ENCODE data around the gene HPX. TPM values are rescaled to one million over a fixed set of nuclear protein-coding genes. Genes with fewer than 3 reads are reported as not detected.

Gene HPX
- total and polyA plus RNA-seq, 4 donors, result 2,251 to 9,224 (median 5,760) TPM

- TF ChIP-seq GABPA (IDR thresholded peaks at IDR 0.05 in 1 of 2, conservative IDR thresholded peaks at IDR 0.05 in 1 of 2) (no peak), YY1 (IDR thresholded peaks at IDR 0.05) (no peak), SP1 (IDR thresholded peaks at IDR 0.05) (no peak), NR2F2 (IDR thresholded peaks at IDR 0.05) (no peak), JUND (IDR thresholded peaks at IDR 0.05) (no peak), HNF4G (IDR thresholded peaks at IDR 0.05) (no peak), RXRA (IDR thresholded peaks at IDR 0.05) (no peak), EGR1 (IDR thresholded peaks at IDR 0.05; ENCODE audit: low read depth in 2 of 2) (no peak), FOXA1 (IDR thresholded peaks at IDR 0.05) (no peak), RAD21 (IDR thresholded peaks at IDR 0.05) (no peak), ATF3 (IDR thresholded peaks at IDR 0.05) (no peak), FOXA2 (IDR thresholded peaks at IDR 0.05) (no peak), CTCF (IDR thresholded peaks at IDR 0.05; ENCODE audit: low read depth, low read length, missing input control) (no peak), MAX (IDR thresholded peaks at IDR 0.05) (no peak)
- peaks cover 10 to 46% (median 21%) of the 10 kb centered on the region in 4 donors for H3K36me3 ChIP-seq (ENCODE audit: control insufficient read depth in 4 of 4, insufficient read depth in 3 of 4, low read depth in 1 of 4, low read length in 3 of 4)
- WGBS, result 94% methylated on average over 3 of the region's 3 CpGs
Observed at GRCh38 chr11:6452219-6452618, 11.4 kb upstream of the HPX start.

GRCh38 chr11:6448574-6448973, 7.8 kb upstream of the HPX start:
- DNase-seq (ENCODE audit: low spot score), result no peak
- TF ChIP-seq CTCF (IDR thresholded peaks at IDR 0.05; ENCODE audit: low read depth, low read length, missing input control) (no peak), JUND (IDR thresholded peaks at IDR 0.05) (no peak), YY1 (IDR thresholded peaks at IDR 0.05) (no peak), HNF4A (conservative IDR thresholded peaks at IDR 0.05) (no peak), GABPA (IDR thresholded peaks at IDR 0.05 in 1 of 2, conservative IDR thresholded peaks at IDR 0.05 in 1 of 2) (no peak)
- Histone ChIP-seq H3K27ac (ENCODE audit: low read depth in 1 of 2, low read length in 2 of 2) (no peak overlapping the region), H3K36me3 (ENCODE audit: control insufficient read depth in 4 of 4, insufficient read depth in 3 of 4, low read depth in 1 of 4, low read length in 3 of 4) (peaks cover 0 to 22% (median 8%) of the 10 kb centered on the region in 4 donors), H3K9ac (ENCODE audit: low read depth in 1 of 2, low read length in 2 of 2) (no peak overlapping the region), H3K4me3 (ENCODE audit: low read depth in 1 of 3, low read length in 3 of 3) (no peak overlapping the region), H3K4me1 (ENCODE audit: control insufficient read depth in 4 of 4, insufficient read depth in 4 of 4, low read length in 3 of 4) (peaks cover 0 to 5% (median 4%) of the 10 kb centered on the region in 4 donors), H3K9me3 (ENCODE audit: control insufficient read depth in 4 of 4, low read length in 3 of 4) (no peaks in the 10 kb centered on the region), H3K27me3 (ENCODE audit: control insufficient read depth in 4 of 4, insufficient read depth in 4 of 4, low read length in 3 of 4) (no peaks in the 10 kb centered on the region)
- 98% methylated on average over 3 of the region's 3 CpGs for WGBS

More at GRCh38 chr11:6452219-6452618, 11.4 kb upstream of the HPX start:
- no peaks in the 10 kb centered on the region for H3K27me3 ChIP-seq (ENCODE audit: control insufficient read depth in 4 of 4, insufficient read depth in 4 of 4, low read length in 3 of 4)
- no peak overlapping the region for H3K27ac ChIP-seq (ENCODE audit: low read depth in 1 of 2, low read length in 2 of 2)
- no peaks in the 10 kb centered on the region for H3K9me3 ChIP-seq (ENCODE audit: control insufficient read depth in 4 of 4, low read length in 3 of 4)
- H3K4me3 ChIP-seq (ENCODE audit: low read depth in 1 of 3, low read length in 3 of 3), result no peak overlapping the region
- no peak for DNase-seq (ENCODE audit: low spot score)
- no peaks in the 10 kb centered on the region for H3K4me1 ChIP-seq (ENCODE audit: control insufficient read depth in 4 of 4, insufficient read depth in 4 of 4, low read length in 3 of 4)
- no peak overlapping the region for H3K9ac ChIP-seq (ENCODE audit: low read depth in 1 of 2, low read length in 2 of 2)

Data from liver (tissue), 9 donors.